Measurements from ENCODE around the gene PMF1. TPM values are rescaled to one million over a fixed set of nuclear protein-coding genes. Genes with fewer than 3 reads are reported as not detected.

The PMF1 gene
- total RNA-seq, 1 donor from 2014 or later = 73.4 TPM

DNA sequence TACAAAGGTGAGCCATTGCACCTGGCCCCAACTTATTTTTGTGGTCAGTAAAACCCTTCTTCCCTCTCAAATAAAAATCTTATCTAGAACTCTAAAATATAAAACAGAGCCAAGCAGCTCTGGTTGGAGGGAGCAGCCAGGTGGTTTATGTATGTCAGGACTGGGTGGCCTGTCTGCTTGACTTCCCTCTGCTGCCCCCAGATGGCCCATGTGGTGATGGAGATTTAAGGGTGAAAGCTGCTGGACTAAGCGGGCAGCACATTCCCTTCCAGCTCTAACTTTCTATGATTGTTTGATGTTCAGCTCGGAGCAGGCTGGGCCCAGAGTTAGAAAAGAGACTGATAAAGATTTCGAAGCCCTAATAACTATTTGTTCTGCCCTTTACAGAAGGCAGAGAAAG, 47.0 kb downstream of the PMF1 start:
- no peaks in the 10 kb centered on the region for H3K27me3 Mint-ChIP-seq (ENCODE audit: low read depth)
- H3K4me3 Mint-ChIP-seq = no peak overlapping the region
- TF ChIP-seq, protein P1, sequence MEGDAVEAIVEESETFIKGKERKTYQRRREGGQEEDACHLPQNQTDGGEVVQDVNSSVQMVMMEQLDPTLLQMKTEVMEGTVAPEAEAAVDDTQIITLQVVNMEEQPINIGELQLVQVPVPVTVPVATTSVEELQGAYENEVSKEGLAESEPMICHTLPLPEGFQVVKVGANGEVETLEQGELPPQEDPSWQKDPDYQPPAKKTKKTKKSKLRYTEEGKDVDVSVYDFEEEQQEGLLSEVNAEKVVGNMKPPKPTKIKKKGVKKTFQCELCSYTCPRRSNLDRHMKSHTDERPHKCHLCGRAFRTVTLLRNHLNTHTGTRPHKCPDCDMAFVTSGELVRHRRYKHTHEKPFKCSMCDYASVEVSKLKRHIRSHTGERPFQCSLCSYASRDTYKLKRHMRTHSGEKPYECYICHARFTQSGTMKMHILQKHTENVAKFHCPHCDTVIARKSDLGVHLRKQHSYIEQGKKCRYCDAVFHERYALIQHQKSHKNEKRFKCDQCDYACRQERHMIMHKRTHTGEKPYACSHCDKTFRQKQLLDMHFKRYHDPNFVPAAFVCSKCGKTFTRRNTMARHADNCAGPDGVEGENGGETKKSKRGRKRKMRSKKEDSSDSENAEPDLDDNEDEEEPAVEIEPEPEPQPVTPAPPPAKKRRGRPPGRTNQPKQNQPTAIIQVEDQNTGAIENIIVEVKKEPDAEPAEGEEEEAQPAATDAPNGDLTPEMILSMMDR (IDR thresholded peaks at IDR 0.05; ENCODE audit: unreplicated experiment) = no peak
- no peak for DNase-seq (ENCODE audit: low spot score in 2 of 2, unreplicated experiment in 2 of 2)
- peaks cover 45% of the 10 kb centered on the region for H3K36me3 Mint-ChIP-seq
- H3K4me1 Mint-ChIP-seq = no peaks in the 10 kb centered on the region
- H3K9me3 Mint-ChIP-seq = no peaks in the 10 kb centered on the region
- H3K27ac Mint-ChIP-seq = no peak overlapping the region

- DNase-seq (ENCODE audit: low spot score in 2 of 2, unreplicated experiment in 2 of 2) = no peak
- no peaks in the 10 kb centered on the region for H3K27me3 Mint-ChIP-seq (ENCODE audit: low read depth)
- H3K4me3 Mint-ChIP-seq = no peak overlapping the region
- no peaks in the 10 kb centered on the region for H3K4me1 Mint-ChIP-seq
- peaks cover 52% of the 10 kb centered on the region for H3K36me3 Mint-ChIP-seq
- TF ChIP-seq, protein P1 (IDR thresholded peaks at IDR 0.05; ENCODE audit: unreplicated experiment) = no peak
- no peak overlapping the region for H3K27ac Mint-ChIP-seq
- no peaks in the 10 kb centered on the region for H3K9me3 Mint-ChIP-seq
Measured at GRCh38 chr1:156260896-156261295, 48.1 kb downstream of the PMF1 start.

- Mint-ChIP-seq H3K36me3 (peaks cover 63% of the 10 kb centered on the region), H3K27me3 (ENCODE audit: low read depth) (no peaks in the 10 kb centered on the region), H3K4me3 (no peak overlapping the region), H3K4me1 (no peaks in the 10 kb centered on the region), H3K27ac (no peak overlapping the region), H3K9me3 (no peaks in the 10 kb centered on the region)
- TF ChIP-seq, protein P1 (IDR thresholded peaks at IDR 0.05; ENCODE audit: unreplicated experiment) = no peak
- no peak for DNase-seq (ENCODE audit: low spot score in 2 of 2, unreplicated experiment in 2 of 2)
Measured at GRCh38 chr1:156262461-156263287, 49.9 kb downstream of the PMF1 start.

DNA sequence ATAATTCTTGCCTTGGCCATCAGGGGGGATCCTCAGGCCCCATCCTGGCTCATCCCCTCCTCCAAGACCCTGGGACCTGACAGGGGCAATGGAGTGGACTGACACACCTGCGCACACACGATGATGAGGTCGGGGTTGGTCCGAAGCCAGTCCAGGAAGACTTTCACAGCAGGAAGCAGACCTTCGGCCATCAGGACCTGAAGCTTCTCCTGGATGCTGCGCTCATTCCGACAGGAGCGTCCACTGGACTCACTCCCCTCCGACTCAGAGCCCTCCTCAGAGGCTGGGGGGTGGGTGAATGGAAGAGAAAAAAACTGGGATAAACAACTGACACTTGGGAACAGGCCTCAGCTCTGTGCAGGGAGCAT, 50.5 kb downstream of the PMF1 start:
- H3K4me3 Mint-ChIP-seq = no peak overlapping the region
- no peak for DNase-seq (ENCODE audit: low spot score in 2 of 2, unreplicated experiment in 2 of 2)
- H3K36me3 Mint-ChIP-seq = peaks cover 59% of the 10 kb centered on the region
- H3K27ac Mint-ChIP-seq = no peak overlapping the region
- H3K4me1 Mint-ChIP-seq = no peaks in the 10 kb centered on the region
- H3K27me3 Mint-ChIP-seq (ENCODE audit: low read depth) = no peaks in the 10 kb centered on the region
- TF ChIP-seq, protein P1 (IDR thresholded peaks at IDR 0.05; ENCODE audit: unreplicated experiment) = no peak
- no peaks in the 10 kb centered on the region for H3K9me3 Mint-ChIP-seq

- DNase-seq (ENCODE audit: low spot score in 2 of 2, unreplicated experiment in 2 of 2) = no peak
- H3K27ac Mint-ChIP-seq = no peak overlapping the region
- no peaks in the 10 kb centered on the region for H3K27me3 Mint-ChIP-seq (ENCODE audit: low read depth)
- TF ChIP-seq, protein P1 (IDR thresholded peaks at IDR 0.05; ENCODE audit: unreplicated experiment) = no peak
- H3K4me3 Mint-ChIP-seq = no peak overlapping the region
- no peaks in the 10 kb centered on the region for H3K4me1 Mint-ChIP-seq
- peaks cover 55% of the 10 kb centered on the region for H3K36me3 Mint-ChIP-seq
- no peaks in the 10 kb centered on the region for H3K9me3 Mint-ChIP-seq
Measured at GRCh38 chr1:156266051-156266450, 53.2 kb downstream of the PMF1 start.
